A673 (cell line): ENCODE results near the gene PLA2G15. TPM values are rescaled to one million over a fixed set of nuclear protein-coding genes. Genes with fewer than 3 reads are reported as not detected.

ENCODE experiments used
- BruUV-seq: library from RNA; stranded (reverse); fragments of 400-500 nt; replicated peaks from 2 replicates; lab custom pipeline; 2021; lab: Mats Ljungman, UMichigan
- CTCF ChIA-PET: fragments of 300-600 bp; sonication (Branson Sonifier 250); formaldehyde crosslinking; loops from one replicate; lab custom pipeline; 2022; ENCODE audit warnings: antibody characterized with exemption; lab: Charles Lee
- POLR2A ChIA-PET: fragments of 300-600 bp; sonication (Branson Sonifier 250); formaldehyde crosslinking; loops from one replicate; lab custom pipeline; 2022; ENCODE audit warnings: antibody characterized with exemption; ENCODE audit not compliant: low non-redundant PET; lab: Charles Lee
- DNase-seq: peaks from one replicate; pipeline ENCODE4 v3.0.0-alpha.2; 2015; ENCODE audit warnings: low spot score
- H3K27ac ChIP-seq: fragments of 200-600 bp; sonication (generic); 2 replicates; pipeline ENCODE4 v1.5.1; 2016; ENCODE audit warnings: mixed run types, low read depth, mild to moderate bottlenecking, mixed read lengths, antibody characterized with exemption, low read length; ENCODE audit not compliant: poor library complexity, severe bottlenecking
- H3K27me3 ChIP-seq: fragments of 200-600 bp; sonication (generic); replicated peaks from 2 replicates; pipeline ENCODE4 v1.6.1; 2017; ENCODE audit warnings: mixed run types, low read depth, mild to moderate bottlenecking, mixed read lengths, antibody characterized with exemption, low read length; ENCODE audit not compliant: insufficient read depth, poor library complexity
- H3K36me3 ChIP-seq: fragments of 200-600 bp; sonication (generic); 2 replicates; pipeline ENCODE4 v1.6.1; 2016; ENCODE audit warnings: mixed run types, mild to moderate bottlenecking, mixed read lengths, antibody characterized with exemption, low read length; ENCODE audit not compliant: insufficient read depth, poor library complexity, severe bottlenecking
- H3K4me1 ChIP-seq: fragments of 200-600 bp; sonication (generic); 2 replicates; pipeline ENCODE4 v1.6.1; 2017; ENCODE audit warnings: mixed run types, mild to moderate bottlenecking, mixed read lengths, antibody characterized with exemption, low read length; ENCODE audit not compliant: insufficient read depth, poor library complexity, severe bottlenecking
- H3K4me3 ChIP-seq: fragments of 200-600 bp; sonication (generic); 2 replicates; pipeline ENCODE4 v1.5.1; 2016; ENCODE audit warnings: low read depth, mixed run types, mild to moderate bottlenecking, mixed read lengths, low read length; ENCODE audit not compliant: poor library complexity, severe bottlenecking
- H3K9me3 ChIP-seq: fragments of 200-600 bp; sonication (generic); 2 replicates; pipeline ENCODE4 v1.6.1; 2016; ENCODE audit warnings: mixed run types, low read depth, mild to moderate bottlenecking, mixed read lengths, antibody characterized with exemption, low read length; ENCODE audit not compliant: poor library complexity, severe bottlenecking
- CTCF ChIP-seq: fragments of 300-800, 200-600 bp; sonication (generic); conservative IDR thresholded peaks from 2 replicates; pipeline ENCODE4 v1.5.1; 2017; ENCODE audit warnings: low read depth, mild to moderate bottlenecking, antibody characterized with exemption, low read length, moderate library complexity, mixed read lengths
- EZH2 ChIP-seq: fragments of 200-600 bp; sonication (generic); IDR thresholded peaks from 2 replicates; pipeline ENCODE4 v1.6.1; 2017; ENCODE audit warnings: borderline replicate concordance, low read depth, mild to moderate bottlenecking, mixed read lengths, antibody characterized with exemption, low read length; ENCODE audit not compliant: poor library complexity, severe bottlenecking
- intact Hi-C: fragments of 100-400 bp; cut with micrococcal nuclease; formaldehyde crosslinking; loops from one replicate; pipeline ENCODE4 v1.10.0; 2022; ENCODE audit not compliant: unreplicated experiment
- total RNA-seq: library from RNA; stranded (reverse); gene quantifications from 2 replicates; pipeline ENCODE4 v1.2.3, GENCODE V29; 2021

PLA2G15 gene
- total RNA-seq, 1 experiment from 2014 or later, result 8.1 TPM

- POLR2A ChIA-PET, result no interaction called here
- TF ChIP-seq CTCF (no peak), EZH2 (no peak)
- H3K36me3 ChIP-seq, result peaks cover 4% of the 10 kb centered on the region
- DNase-seq, result no peak
- H3K4me3 ChIP-seq, result no peak overlapping the region
- H3K4me1 ChIP-seq, result peaks cover 10% of the 10 kb centered on the region
- H3K27me3 ChIP-seq, result no peaks in the 10 kb centered on the region
- CTCF ChIA-PET, result no interaction called here
- H3K27ac ChIP-seq, result no peak overlapping the region
- no peaks in the 10 kb centered on the region for H3K9me3 ChIP-seq
- intact Hi-C loops, result no loop called here
- no TSS peak for BruUV-seq
These were observed 25.2 kb downstream of the PLA2G15 start for GRCh38 chr16:68270353-68270752.

DNA sequence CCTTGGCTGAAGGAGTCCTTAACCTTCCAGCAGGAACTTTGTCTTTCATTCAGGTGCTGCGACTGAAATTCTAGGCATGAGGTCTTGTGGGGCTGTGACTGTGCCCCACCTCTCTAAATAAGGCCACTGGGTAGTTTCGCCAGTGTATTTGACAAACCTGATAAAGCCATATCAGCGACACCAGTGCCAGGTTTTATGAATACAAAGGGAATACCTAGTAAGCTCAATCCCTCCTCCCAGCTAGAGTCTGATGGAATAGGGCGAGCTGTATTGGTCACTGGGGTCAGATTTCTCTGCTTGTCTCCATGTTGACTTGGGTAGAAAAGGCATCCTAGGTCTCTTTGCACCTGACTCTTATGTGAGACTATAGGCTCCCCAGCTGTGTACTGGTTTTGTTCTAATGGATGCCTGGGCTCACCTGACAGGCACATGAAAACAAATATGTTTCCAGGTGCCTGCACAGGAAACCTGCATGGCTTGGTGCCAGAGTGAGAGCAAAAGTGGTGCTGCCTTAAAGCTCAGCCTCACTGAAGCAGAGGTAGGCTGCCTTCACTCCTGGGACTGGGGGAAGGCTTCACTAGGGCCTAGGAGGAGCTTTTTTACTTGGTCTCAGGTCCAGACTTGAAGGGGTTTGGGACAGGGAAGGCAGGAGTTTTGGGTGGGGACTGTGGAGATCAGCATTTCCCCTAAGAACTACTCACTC lies 27.5 kb downstream of the PLA2G15 start:
- CTCF ChIA-PET, result no interaction called here
- Histone ChIP-seq H3K4me1 (peaks cover 3% of the 10 kb centered on the region), H3K4me3 (no peak overlapping the region), H3K27ac (no peak overlapping the region), H3K36me3 (peaks cover 4% of the 10 kb centered on the region), H3K27me3 (no peaks in the 10 kb centered on the region), H3K9me3 (no peaks in the 10 kb centered on the region)
- POLR2A ChIA-PET, result no interaction called here
- TF ChIP-seq CTCF (no peak), EZH2 (no peak)
- intact Hi-C loops, result no loop called here
- no peak for DNase-seq
- BruUV-seq, result no TSS peak

GRCh38 chr16:68273459-68273858 lies 28.3 kb downstream of the PLA2G15 start:
- Histone ChIP-seq H3K9me3 (no peaks in the 10 kb centered on the region), H3K27ac (no peak overlapping the region), H3K4me1 (no peaks in the 10 kb centered on the region), H3K4me3 (no peak overlapping the region), H3K27me3 (no peaks in the 10 kb centered on the region), H3K36me3 (peaks cover 4% of the 10 kb centered on the region)
- intact Hi-C loops, result no loop called here
- BruUV-seq, result no TSS peak
- no peak for DNase-seq
- ChIA-PET CTCF (no interaction called here), POLR2A (no interaction called here)
- no peak for TF ChIP-seq EZH2

- TF ChIP-seq EZH2 (no peak), CTCF (no peak)
- no peak for DNase-seq
- Histone ChIP-seq H3K36me3 (peaks cover 4% of the 10 kb centered on the region), H3K9me3 (no peaks in the 10 kb centered on the region), H3K27me3 (no peaks in the 10 kb centered on the region), H3K4me1 (no peaks in the 10 kb centered on the region), H3K4me3 (no peak overlapping the region), H3K27ac (no peak overlapping the region)
- ChIA-PET POLR2A (no interaction called here), CTCF (no interaction called here)
- intact Hi-C loops, result no loop called here
- BruUV-seq, result no TSS peak
These were observed 28.7 kb downstream of the PLA2G15 start for GRCh38 chr16:68273896-68274295.
